Activated CD4-positive, alpha-beta T cell treated with anti-CD3 and anti-CD28 coated beads, Interleukin-2, amount 50 U/mL, for 4 hours (primary cell): ENCODE results near the gene DENND5B.
"Not testable (repeated sequence)": the region's sequence is repeated elsewhere in the genome, so short reads cannot be mapped to it uniquely, and the experiment has no call there.

ENCODE experiments used
- DNase-seq, 2 experiments: peaks; one replicate each; pipeline ENCODE4 v3.0.0-alpha.2; 2020

Gene DENND5B

DNA sequence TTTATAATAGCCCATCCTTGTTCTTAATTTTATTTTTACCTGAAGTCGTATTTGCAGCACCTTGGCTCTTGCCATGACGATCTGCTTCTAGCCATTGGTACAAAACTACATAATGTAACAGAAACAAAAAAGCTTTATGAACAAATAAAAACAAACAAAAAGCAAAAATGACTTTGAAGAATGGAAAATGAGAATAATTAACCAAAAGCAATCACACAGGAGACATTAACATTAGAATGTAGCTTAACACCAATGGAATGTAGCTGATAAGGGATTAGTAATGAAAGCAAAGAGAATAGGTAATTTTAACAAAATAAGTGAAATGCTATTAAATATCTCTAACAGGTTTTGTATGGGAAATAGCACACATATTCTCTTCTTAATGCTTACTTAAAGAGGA, 91.4 kb downstream of the DENND5B start:
- no peak for DNase-seq

DNA sequence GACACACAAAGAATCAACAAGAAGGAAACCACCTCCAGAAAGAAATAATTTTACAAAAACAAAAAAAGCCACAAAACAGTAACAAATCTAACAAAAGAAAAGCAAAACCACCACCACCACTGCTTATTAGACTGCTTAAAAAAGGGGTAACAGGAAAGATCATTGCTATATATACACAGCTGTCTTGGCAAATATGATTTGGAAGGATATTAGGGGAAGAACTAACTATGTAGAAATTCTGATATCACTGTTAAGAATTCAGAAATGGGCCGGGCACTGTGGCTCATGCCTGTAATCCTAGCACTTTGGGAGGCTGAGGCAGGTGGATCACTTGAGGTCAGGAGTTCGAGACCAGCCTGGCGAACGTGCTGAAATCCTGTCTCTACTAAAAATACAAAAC, 92.5 kb downstream of the DENND5B start:
- no peak for DNase-seq

- no peak for DNase-seq
Measured at GRCh38 chr12:31496257-31496656, 94.7 kb downstream of the DENND5B start.

DNA sequence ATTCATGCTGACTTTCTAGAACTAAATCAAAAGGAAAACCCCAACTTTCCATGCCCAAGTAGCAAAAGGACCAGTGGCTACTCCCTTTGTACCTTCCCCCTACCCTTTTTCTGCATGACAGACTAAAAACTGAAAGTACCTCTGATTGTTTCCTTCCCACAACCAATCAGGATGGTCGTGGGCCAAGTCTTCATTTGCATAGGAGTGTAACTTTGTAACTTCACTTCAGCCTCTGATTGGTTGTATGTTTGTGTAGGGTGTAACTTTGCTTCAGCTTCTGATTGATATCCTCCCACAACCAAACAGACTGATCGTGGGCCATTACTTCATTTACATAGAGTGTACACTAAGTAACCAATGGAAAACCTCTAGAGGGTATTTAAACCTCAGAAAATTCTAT, 96.5 kb downstream of the DENND5B start:
- no peak for DNase-seq

- DNase-seq = no peak
Measured at GRCh38 chr12:31492599-31493196, 98.2 kb downstream of the DENND5B start.

GRCh38 chr12:31491841-31492598, 98.9 kb downstream of the DENND5B start:
- no peak for DNase-seq

DNA sequence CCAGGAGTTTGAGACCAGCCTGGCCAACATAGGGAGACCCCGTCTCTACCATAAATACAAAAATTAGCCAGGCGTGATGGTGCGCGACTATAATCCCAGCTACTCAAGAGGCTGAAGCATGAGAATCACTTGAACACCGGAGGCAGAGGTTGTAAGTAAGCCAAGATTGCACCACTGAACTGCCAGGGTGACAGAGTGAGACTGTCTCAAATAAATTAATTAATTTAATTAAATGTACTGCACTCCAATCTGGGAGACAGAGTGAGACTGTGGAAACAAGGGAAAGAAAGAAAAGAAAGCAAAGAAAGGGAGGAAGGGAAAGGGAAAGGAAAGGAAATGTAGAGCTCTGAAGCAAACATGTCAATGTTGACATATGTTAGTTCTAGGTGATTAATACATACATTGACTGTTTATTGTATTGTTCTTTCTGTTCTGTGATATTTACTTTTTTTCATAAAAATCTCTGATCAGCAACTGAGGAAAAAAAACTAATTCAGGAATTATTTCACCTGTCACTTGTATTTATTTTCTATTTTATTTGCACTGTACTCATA, 99.6 kb downstream of the DENND5B start:
- no peak for DNase-seq

- DNase-seq = no peak
Measured at GRCh38 chr12:31488737-31489338, 102.1 kb downstream of the DENND5B start.

DNA sequence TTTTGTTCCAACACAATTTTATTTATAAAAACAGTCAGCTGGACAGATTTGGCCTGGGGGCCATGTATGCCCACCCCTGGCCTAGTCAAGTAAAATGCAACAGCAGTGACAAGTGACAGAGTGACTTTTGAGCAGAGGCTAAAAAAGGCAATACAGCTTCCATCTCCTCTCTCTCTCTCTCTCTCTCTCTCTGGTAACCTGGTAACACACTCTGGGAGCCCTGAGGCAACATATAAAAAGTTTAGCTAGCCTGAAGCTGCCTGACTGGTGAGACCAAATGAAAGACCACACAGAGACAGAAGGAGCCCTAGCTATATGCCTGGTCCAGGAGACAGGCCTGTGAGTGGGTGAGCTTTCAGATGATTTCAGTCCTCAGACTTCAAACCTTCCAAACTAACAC, 105.4 kb downstream of the DENND5B start:
- DNase-seq = no peak

DNA sequence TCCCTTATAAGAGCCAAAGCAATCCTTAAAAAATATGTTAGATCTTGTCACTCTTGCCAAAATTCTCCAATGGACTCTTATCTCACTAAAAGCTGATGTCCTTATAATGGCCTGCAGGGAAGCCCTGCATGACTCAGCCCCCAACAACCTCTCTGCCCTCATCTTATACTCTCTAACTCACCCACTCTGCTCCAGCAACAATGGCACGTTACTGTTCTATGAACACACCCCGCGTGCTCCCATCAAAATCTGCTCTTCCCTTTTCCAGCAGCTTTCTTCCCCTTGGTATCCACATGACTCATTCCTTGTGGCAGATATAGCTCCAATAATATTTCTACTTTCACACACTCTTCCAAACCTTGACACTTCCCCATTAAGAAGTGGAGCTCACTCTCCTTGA, 108.1 kb downstream of the DENND5B start:
- no peak for DNase-seq

DNA sequence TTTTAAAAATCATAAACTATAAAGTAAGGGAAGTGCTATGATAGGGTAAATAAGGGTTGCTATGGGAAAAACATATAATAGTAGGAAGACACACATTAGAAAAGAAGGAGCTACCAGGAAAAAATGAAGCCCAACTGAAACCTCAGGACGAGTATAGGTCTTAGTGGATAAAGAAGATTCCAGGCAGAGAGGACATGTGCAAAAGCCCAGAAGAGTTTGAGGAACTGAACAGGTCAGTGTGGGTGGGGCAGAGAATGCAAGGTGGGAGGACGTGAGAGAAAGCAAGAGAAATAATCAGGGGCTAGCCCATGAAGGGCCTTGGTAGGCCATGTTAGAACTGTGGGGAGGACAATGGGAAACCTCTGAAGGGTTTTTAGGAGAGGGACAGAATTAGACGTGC, 109.5 kb downstream of the DENND5B start:
- no peak for DNase-seq

DNA sequence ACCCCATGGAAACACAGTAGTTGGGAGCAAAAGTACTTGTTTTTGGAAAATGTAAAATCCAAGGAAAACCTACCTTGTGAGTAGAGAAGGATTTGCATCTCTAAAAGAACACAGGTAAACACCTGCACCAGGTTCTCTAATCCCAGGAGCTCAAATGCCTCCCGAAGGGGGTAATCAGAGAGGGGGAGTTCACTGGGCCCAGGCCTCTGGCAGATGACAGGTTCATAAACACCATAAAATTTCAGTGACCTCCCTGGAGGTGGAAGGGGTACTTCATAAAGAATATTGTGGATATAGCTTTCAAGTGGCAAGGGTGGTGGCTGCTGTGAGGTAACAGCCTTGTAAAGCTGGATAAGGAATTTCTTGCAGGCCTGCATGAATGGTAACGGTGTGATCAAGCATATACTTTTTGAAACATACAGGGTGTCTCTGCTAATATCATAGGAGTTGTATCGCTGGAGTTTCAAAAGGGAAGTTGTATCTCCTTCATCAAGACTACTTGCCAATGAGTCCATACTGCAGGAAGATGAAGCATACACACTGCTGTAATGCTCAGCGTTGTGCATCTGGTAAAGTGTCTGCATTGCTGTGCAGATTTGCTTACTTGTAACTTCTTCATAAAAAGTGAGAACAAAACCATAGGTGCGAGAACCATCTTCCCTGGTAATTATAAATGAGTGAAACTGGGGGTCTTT, 111.3 kb downstream of the DENND5B start:
- DNase-seq = no peak

DNA sequence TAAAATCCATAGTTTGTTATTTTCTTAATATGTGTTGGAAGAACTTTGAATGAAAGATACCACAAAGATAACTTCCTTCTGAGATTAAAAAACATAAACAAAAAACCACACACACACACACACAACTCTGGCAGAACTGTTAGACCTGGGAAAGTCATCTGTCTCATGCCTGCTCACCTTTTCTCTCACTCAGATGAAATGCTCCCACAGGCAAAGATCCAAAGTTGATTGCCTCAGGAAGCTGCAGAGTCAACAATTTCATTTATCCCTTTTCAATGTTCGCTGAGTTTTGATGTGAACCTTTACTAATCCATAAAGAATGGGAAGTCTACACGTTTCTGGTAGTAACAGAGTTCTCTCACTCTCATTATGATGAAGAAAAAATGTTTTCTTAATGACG, 112.0 kb downstream of the DENND5B start:
- DNase-seq = no peak

DNA sequence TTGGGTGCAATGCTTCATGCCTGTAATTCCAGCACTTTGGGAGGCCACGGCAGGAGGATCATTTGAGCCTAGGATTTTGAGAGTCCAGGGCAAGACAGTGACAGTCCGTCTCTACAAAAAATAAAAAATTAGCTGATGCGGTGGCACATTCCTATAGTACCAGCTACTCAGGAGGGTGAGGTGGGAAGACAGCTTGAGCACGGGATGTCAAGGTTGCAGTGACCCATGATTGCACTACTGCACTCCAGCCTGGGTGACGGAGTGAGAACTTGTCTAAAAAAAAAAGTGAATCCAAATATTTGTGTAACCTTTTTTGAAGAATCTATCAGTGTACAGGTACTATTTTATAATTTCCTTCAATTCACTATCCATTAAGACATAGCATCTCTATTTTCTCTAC, 112.5 kb downstream of the DENND5B start:
- DNase-seq = no peak

DNA sequence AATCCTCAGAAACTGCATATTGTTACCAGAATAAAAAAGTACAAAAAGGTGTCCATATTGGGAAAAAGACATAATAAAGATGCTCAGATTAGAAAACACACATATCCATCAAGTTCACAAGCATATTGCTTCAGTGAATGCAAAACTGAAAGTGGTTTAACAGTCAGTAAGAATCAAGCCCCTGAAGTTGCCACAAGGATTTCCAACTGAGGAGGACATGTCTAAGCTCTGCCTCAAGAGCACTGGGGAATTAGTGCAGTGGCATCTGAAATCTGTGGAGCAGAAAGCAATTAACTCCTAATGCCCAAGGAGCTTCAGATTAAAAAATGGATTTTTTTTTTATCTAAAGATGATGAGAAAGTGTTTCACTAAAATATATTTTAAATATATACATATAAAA, 113.2 kb downstream of the DENND5B start:
- no peak for DNase-seq

- no peak for DNase-seq
Measured at GRCh38 chr12:31476437-31476836, 114.5 kb downstream of the DENND5B start.

GRCh38 chr12:31475610-31476009, 115.3 kb downstream of the DENND5B start:
- not testable (repeated sequence) for DNase-seq

- DNase-seq = no peak
Measured at GRCh38 chr12:31474751-31475150, 116.2 kb downstream of the DENND5B start.

DNA sequence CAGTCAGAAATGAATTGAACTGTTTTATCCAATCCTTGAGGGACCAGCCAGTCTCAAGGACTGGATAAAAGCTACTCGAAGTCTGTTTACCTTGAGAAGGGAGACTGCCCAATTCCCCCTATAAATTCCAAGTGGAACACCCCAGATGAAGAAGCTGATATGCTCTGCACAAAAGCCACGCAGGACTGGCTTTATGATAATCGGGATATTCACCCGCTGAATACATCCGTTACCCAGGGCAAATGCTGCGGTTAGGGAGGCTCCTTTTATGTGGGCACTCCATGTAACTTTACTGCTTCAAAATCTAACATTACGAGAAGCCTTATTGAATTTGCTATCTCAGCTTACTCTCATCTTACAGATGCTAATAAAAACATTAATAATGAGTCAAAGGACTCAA, 119.1 kb downstream of the DENND5B start:
- DNase-seq = no peak

DNA sequence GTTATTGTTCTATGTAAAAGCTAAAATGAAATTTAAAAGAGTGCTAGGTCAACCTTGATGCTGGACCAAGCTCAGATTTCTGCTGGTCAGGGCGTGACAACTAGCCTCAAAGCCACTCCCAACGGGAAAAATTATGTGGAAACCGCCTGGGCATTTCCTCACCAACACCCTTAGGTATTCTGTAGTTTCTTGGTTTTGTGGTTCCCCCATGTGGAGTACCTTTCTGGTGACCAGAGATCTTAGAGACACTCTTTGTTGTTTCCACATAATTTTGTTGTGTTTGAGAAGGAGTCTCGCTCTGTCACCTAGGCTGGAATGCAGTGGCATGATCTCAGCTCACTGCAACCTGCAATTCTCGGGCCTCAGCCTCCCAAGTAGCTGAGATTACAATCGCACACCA, 119.9 kb downstream of the DENND5B start:
- no peak for DNase-seq

DNA sequence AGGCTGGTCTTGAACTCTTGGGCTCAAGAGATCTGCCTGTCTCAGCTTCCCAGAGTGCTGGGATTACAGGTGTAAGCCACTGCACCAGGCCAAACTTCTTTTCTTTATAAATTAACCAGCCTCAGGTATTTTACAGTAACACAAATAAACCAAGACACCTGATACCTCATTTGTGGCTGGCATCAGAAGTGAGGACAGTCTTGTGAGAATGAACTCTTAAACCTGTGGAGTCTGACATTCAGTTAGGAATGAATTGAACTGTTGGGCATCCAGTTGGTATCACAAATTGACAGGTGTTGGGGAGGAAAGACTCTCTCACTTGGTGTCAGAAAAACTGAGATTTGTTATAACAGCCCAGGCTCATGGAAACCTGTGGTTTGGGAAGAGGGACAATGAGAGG, 120.5 kb downstream of the DENND5B start:
- no peak for DNase-seq

GRCh38 chr12:31466768-31467167, 124.2 kb downstream of the DENND5B start:
- DNase-seq = no peak

GRCh38 chr12:31465002-31465401, 125.9 kb downstream of the DENND5B start:
- DNase-seq = no peak

DNA sequence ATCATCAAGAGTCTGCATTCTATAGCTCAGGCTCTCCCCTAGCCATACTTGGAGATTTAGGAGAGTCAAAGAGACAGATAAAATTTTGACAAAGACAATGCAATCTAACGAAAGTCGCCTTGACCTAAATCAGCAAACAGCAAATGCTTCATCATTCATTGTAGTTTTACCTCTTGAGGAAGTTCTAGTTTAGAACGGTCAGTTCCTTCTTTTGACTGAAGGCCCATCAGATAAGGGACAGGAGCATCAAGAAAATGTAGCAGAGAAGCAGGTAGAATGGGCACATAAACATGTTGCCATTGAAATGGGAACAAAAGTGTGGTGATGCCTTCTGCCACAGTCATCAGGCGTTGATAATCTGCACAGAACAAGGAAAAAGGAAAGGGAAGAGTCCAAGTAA, 130.9 kb downstream of the DENND5B start:
- DNase-seq = no peak
